Measurements from ENCODE around the gene CPVL. TPM values are rescaled to one million over a fixed set of nuclear protein-coding genes. Genes with fewer than 3 reads are reported as not detected.
"Not testable (repeated sequence)": the region's sequence is repeated elsewhere in the genome, so short reads cannot be mapped to it uniquely, and the experiment has no call there.

Gene CPVL
- polyA plus RNA-seq, 3 donors: 410 to 1,111 (median 1,108) TPM

- no peak for DNase-seq
- Histone ChIP-seq H3K36me3 (replicated peaks in 1 of 2; ENCODE audit: control insufficient read depth in 1 of 2, insufficient read depth in 2 of 2, low read length in 2 of 2) (peaks cover 52 to 96% of the 10 kb centered on the region in 2 donors), H4K20me1 (ENCODE audit: insufficient read depth, low read length) (peaks cover 94% of the 10 kb centered on the region), H3K4me2 (replicated peaks; ENCODE audit: extremely low read depth, low read length, poor library complexity, severe bottlenecking) (no peak overlapping the region), H3K79me2 (ENCODE audit: insufficient read depth, low read length) (peaks cover 3% of the 10 kb centered on the region), H3K9ac (ENCODE audit: insufficient read depth, low read length, poor library complexity, severe bottlenecking) (no peak overlapping the region), H3K4me1 (ENCODE audit: control insufficient read depth in 1 of 2, insufficient read depth in 2 of 2, low read length in 2 of 2) (peaks cover 13 to 22% of the 10 kb centered on the region in 2 donors), H3K27me3 (ENCODE audit: control insufficient read depth in 2 of 2, insufficient read depth in 2 of 2, low read length in 2 of 2) (no peaks in the 10 kb centered on the region), H3K9me3 (replicated peaks in 1 of 2; ENCODE audit: control insufficient read depth in 1 of 2, insufficient read depth in 1 of 2, low read length in 2 of 2) (no peaks in the 10 kb centered on the region), H2AFZ (ENCODE audit: insufficient read depth, low read depth, low read length, poor library complexity, severe bottlenecking) (no peak overlapping the region), H3K27ac (ENCODE audit: low read depth in 1 of 2, low read length in 2 of 2) (no peak overlapping the region), H3K4me3 (replicated peaks in 1 of 3; ENCODE audit: low read depth in 2 of 3, low read length in 3 of 3) (no peak overlapping the region)
- Mint-ChIP-seq H3K27me3 (ENCODE audit: low read depth in 3 of 3) (peaks cover 2 to 14% (median 4%) of the 10 kb centered on the region in 3 donors), H3K4me3 (no peak overlapping the region), H3K36me3 (peaks cover 74 to 85% of the 10 kb centered on the region in 2 donors), H3K9me3 (peaks cover 0 to 2% (median 0%) of the 10 kb centered on the region in 7 donors), H3K4me1 (peaks cover 25% of the 10 kb centered on the region), H3K27ac (no peak overlapping the region)
- TF ChIP-seq CTCF (IDR thresholded peaks at IDR 0.05): no peak
- 100% methylated on average over 2 of the region's 8 CpGs for WGBS (ENCODE audit: insufficient coverage)
- intact Hi-C loops (cut with micrococcal nuclease): no loop called here
Observed at GRCh38 chr7:29095631-29096445, 50.5 kb downstream of the CPVL start.

GRCh38 chr7:29093091-29093490, 53.2 kb downstream of the CPVL start:
- H3K27me3 ChIP-seq (ENCODE audit: control insufficient read depth in 2 of 2, insufficient read depth in 2 of 2, low read length in 2 of 2); H3K27ac Mint-ChIP-seq; H3K4me3 ChIP-seq (replicated peaks in 1 of 3; ENCODE audit: low read depth in 2 of 3, low read length in 3 of 3); H3K27ac ChIP-seq (ENCODE audit: low read depth in 1 of 2, low read length in 2 of 2); intact Hi-C loops (cut with micrococcal nuclease); H3K9ac ChIP-seq (ENCODE audit: insufficient read depth, low read length, poor library complexity, severe bottlenecking); DNase-seq; H3K9me3 ChIP-seq (replicated peaks in 1 of 2; ENCODE audit: control insufficient read depth in 1 of 2, insufficient read depth in 1 of 2, low read length in 2 of 2); H3K79me2 ChIP-seq (ENCODE audit: insufficient read depth, low read length); H2AFZ ChIP-seq (ENCODE audit: insufficient read depth, low read depth, low read length, poor library complexity, severe bottlenecking); H3K9me3 Mint-ChIP-seq; H3K27me3 Mint-ChIP-seq (ENCODE audit: low read depth in 3 of 3); H3K4me3 Mint-ChIP-seq; H3K4me2 ChIP-seq (replicated peaks; ENCODE audit: extremely low read depth, low read length, poor library complexity, severe bottlenecking): not testable (repeated sequence)
- 100% methylated on average over 6 of the region's 11 CpGs for WGBS (ENCODE audit: insufficient coverage)
- H3K4me1 Mint-ChIP-seq: peaks cover 30% of the 10 kb centered on the region
- H3K4me1 ChIP-seq (ENCODE audit: control insufficient read depth in 1 of 2, insufficient read depth in 2 of 2, low read length in 2 of 2): peaks cover 19 to 32% of the 10 kb centered on the region in 2 donors
- peaks cover 88% of the 10 kb centered on the region for H4K20me1 ChIP-seq (ENCODE audit: insufficient read depth, low read length)
- H3K36me3 ChIP-seq (replicated peaks in 1 of 2; ENCODE audit: control insufficient read depth in 1 of 2, insufficient read depth in 2 of 2, low read length in 2 of 2): peaks cover 53 to 95% of the 10 kb centered on the region in 2 donors
- peaks cover 78 to 94% of the 10 kb centered on the region in 2 donors for H3K36me3 Mint-ChIP-seq

All from CD14-positive monocyte (primary cell).